GM06990 (cell line): ENCODE measurements around the gene VSTM2A.

Experiments
- DNase-seq: peaks from one replicate; pipeline ENCODE4 v3.0.0-alpha.2; 2011; ENCODE audit not compliant: insufficient read length; ENCODE audit errors: extremely low read depth
- H3K27me3 ChIP-seq: replicated peaks from 2 replicates; pipeline ENCODE4 v1.6.0; 2011; ENCODE audit warnings: low read length; ENCODE audit not compliant: control insufficient read depth, insufficient read depth
- H3K36me3 ChIP-seq: 2 replicates; pipeline ENCODE4 v1.5.1; 2011; ENCODE audit warnings: low read length; ENCODE audit not compliant: control insufficient read depth, insufficient read depth
- H3K4me3 ChIP-seq: replicated peaks from 2 replicates; pipeline ENCODE4 v1.5.1; 2011; ENCODE audit warnings: low read depth, mild to moderate bottlenecking, control low read depth, low read length
- CTCF ChIP-seq: IDR thresholded peaks from 2 replicates; pipeline ENCODE4 v1.5.1; 2011; ENCODE audit warnings: low read length, control low read depth, mild to moderate bottlenecking, inconsistent platforms; ENCODE audit not compliant: insufficient read depth, poor library complexity, severe bottlenecking

Gene VSTM2A

GRCh38 chr7:54559401-54559800 lies 17.2 kb downstream of the VSTM2A start:
- H3K4me3 ChIP-seq, result no peak overlapping the region
- H3K36me3 ChIP-seq, result no peaks in the 10 kb centered on the region
- no peak for DNase-seq
- TF ChIP-seq CTCF, result no peak
- no peaks in the 10 kb centered on the region for H3K27me3 ChIP-seq

- no peaks in the 10 kb centered on the region for H3K36me3 ChIP-seq
- H3K4me3 ChIP-seq, result no peak overlapping the region
- no peak for DNase-seq
- no peaks in the 10 kb centered on the region for H3K27me3 ChIP-seq
- no peak for TF ChIP-seq CTCF
These were observed 18.0 kb downstream of the VSTM2A start for GRCh38 chr7:54560198-54560597.

GRCh38 chr7:54560723-54561122 lies 18.5 kb downstream of the VSTM2A start:
- H3K36me3 ChIP-seq, result no peaks in the 10 kb centered on the region
- no peak for DNase-seq
- no peaks in the 10 kb centered on the region for H3K27me3 ChIP-seq
- TF ChIP-seq CTCF, result no peak
- H3K4me3 ChIP-seq, result no peak overlapping the region

- DNase-seq, result no peak
- Histone ChIP-seq H3K36me3 (no peaks in the 10 kb centered on the region), H3K4me3 (no peak overlapping the region), H3K27me3 (no peaks in the 10 kb centered on the region)
- TF ChIP-seq CTCF, result no peak
These were observed 21.2 kb downstream of the VSTM2A start for GRCh38 chr7:54563329-54563916.

- no peak for TF ChIP-seq CTCF
- DNase-seq, result no peak
- H3K4me3 ChIP-seq, result no peak overlapping the region
- no peaks in the 10 kb centered on the region for H3K27me3 ChIP-seq
- no peaks in the 10 kb centered on the region for H3K36me3 ChIP-seq
These were observed 23.3 kb downstream of the VSTM2A start for GRCh38 chr7:54565432-54565831.

GRCh38 chr7:54581511-54581910 lies 39.3 kb downstream of the VSTM2A start:
- no peaks in the 10 kb centered on the region for H3K27me3 ChIP-seq
- no peak for DNase-seq
- no peaks in the 10 kb centered on the region for H3K36me3 ChIP-seq
- no peak overlapping the region for H3K4me3 ChIP-seq
- TF ChIP-seq CTCF, result no peak
